ENCODE measurements around the gene IGF2BP2. TPM values are rescaled to one million over a fixed set of nuclear protein-coding genes. Genes with fewer than 3 reads are reported as not detected.
A peak's percentile ranks its signal among the peaks of the same experiment; 100 is the strongest.
"Not testable (repeated sequence)": the region's sequence is repeated elsewhere in the genome, so short reads cannot be mapped to it uniquely, and the experiment has no call there.

The IGF2BP2 gene
- total RNA-seq, 1 donor from 2014 or later, result 147 TPM

GRCh38 chr3:185807445-185808068 lies 17.3 kb downstream of the IGF2BP2 start:
- Histone ChIP-seq H3K79me2 (ENCODE audit: low read depth) (peaks cover 100% of the 10 kb centered on the region), H3K27ac (no peak overlapping the region), H2AFZ (replicated peaks) (no peak overlapping the region), H3K9ac (no peak overlapping the region), H3K36me3 (no peaks in the 10 kb centered on the region), H3K4me1 (peaks cover 10% of the 10 kb centered on the region), H3K4me2 (no peak overlapping the region), H3K4me3 (no peak overlapping the region), H3F3A (ENCODE audit: low read depth) (peaks cover 22% of the 10 kb centered on the region), H3K9me3 (ENCODE audit: low read depth) (no peaks in the 10 kb centered on the region), H3K27me3 (no peaks in the 10 kb centered on the region), H4K20me1 (ENCODE audit: low read depth) (peaks cover 82% of the 10 kb centered on the region)
- peaks cover 3% of the 10 kb centered on the region for H3K4me1 Mint-ChIP-seq
- H3K4me3 Mint-ChIP-seq, result no peak overlapping the region
- peak; percentile 25 for DNase-seq (ENCODE audit: low spot score)
- H3K27me3 Mint-ChIP-seq (ENCODE audit: insufficient read depth, low read depth), result no peaks in the 10 kb centered on the region
- H3K36me3 Mint-ChIP-seq, result peaks cover 41% of the 10 kb centered on the region
- no peak overlapping the region for H3K27ac Mint-ChIP-seq
- no peak for TF ChIP-seq CTCF (IDR thresholded peaks at IDR 0.05)
- TF ChIP-seq EZH2 (IDR thresholded peaks at IDR 0.05), result no peak
- no peak for TF ChIP-seq EZH2phosphoT487 (IDR thresholded peaks at IDR 0.05)
- peaks cover 20% of the 10 kb centered on the region for H3K9me3 Mint-ChIP-seq

GRCh38 chr3:185798831-185799110 lies 26.1 kb downstream of the IGF2BP2 start:
- not testable (repeated sequence) for H3K27me3 Mint-ChIP-seq (ENCODE audit: insufficient read depth, low read depth); H3K9me3 ChIP-seq (ENCODE audit: low read depth); H2AFZ ChIP-seq (replicated peaks); H3K4me3 ChIP-seq; H3K9me3 Mint-ChIP-seq; H3K27ac Mint-ChIP-seq; H3K4me2 ChIP-seq; H3F3A ChIP-seq (ENCODE audit: low read depth); H3K4me3 Mint-ChIP-seq; H3K27me3 ChIP-seq; DNase-seq (ENCODE audit: low spot score); H3K27ac ChIP-seq; H3K9ac ChIP-seq; H3K36me3 ChIP-seq
- Histone ChIP-seq H3K4me1 (peaks cover 14% of the 10 kb centered on the region), H3K79me2 (ENCODE audit: low read depth) (peaks cover 100% of the 10 kb centered on the region), H4K20me1 (ENCODE audit: low read depth) (peaks cover 100% of the 10 kb centered on the region)
- Mint-ChIP-seq H3K36me3 (peaks cover 36% of the 10 kb centered on the region), H3K4me1 (peaks cover 14% of the 10 kb centered on the region)

GRCh38 chr3:185797993-185798830 lies 26.6 kb downstream of the IGF2BP2 start:
- Histone ChIP-seq H3K79me2 (ENCODE audit: low read depth) (peaks cover 100% of the 10 kb centered on the region), H2AFZ (replicated peaks) (no peak overlapping the region), H3K36me3 (no peaks in the 10 kb centered on the region), H3K27ac (no peak overlapping the region), H3K27me3 (no peaks in the 10 kb centered on the region), H4K20me1 (ENCODE audit: low read depth) (peaks cover 100% of the 10 kb centered on the region), H3F3A (ENCODE audit: low read depth) (peaks cover 10% of the 10 kb centered on the region), H3K4me2 (no peak overlapping the region), H3K4me1 (peaks cover 14% of the 10 kb centered on the region), H3K4me3 (no peak overlapping the region), H3K9ac (no peak overlapping the region), H3K9me3 (ENCODE audit: low read depth) (no peaks in the 10 kb centered on the region)
- H3K36me3 Mint-ChIP-seq, result peaks cover 33% of the 10 kb centered on the region
- no peak overlapping the region for H3K4me3 Mint-ChIP-seq
- no peak for DNase-seq (ENCODE audit: low spot score)
- peaks cover 14% of the 10 kb centered on the region for H3K4me1 Mint-ChIP-seq
- no peak overlapping the region for H3K27ac Mint-ChIP-seq
- H3K9me3 Mint-ChIP-seq, result peaks cover 10% of the 10 kb centered on the region
- peaks cover 4% of the 10 kb centered on the region for H3K27me3 Mint-ChIP-seq (ENCODE audit: insufficient read depth, low read depth)
- TF ChIP-seq CTCF (IDR thresholded peaks at IDR 0.05) (no peak), EZH2 (IDR thresholded peaks at IDR 0.05) (no peak), EZH2phosphoT487 (IDR thresholded peaks at IDR 0.05) (no peak)
